HEK293 (cell line): ENCODE measurements around the gene TP73.
A peak's percentile ranks its signal among the peaks of the same experiment; 100 is the strongest.

Source experiments
- CTCF ChIA-PET: fragments of 350-600 bp; formaldehyde crosslinking; extraction: SDS; loops from one replicate; lab custom pipeline; 2021; ENCODE audit warnings: antibody characterized with exemption; lab: Yijun Ruan, JAX
- POLR2A ChIA-PET: fragments of 300-600 bp; formaldehyde crosslinking; extraction: SDS; loops from one replicate; lab custom pipeline; 2020; ENCODE audit warnings: antibody characterized with exemption, inconsistent platforms; lab: Yijun Ruan, JAX
- H3K27ac ChIP-seq: fragments of 200-500 bp; sonication (Bioruptor generic); 2 replicates; pipeline ENCODE4 v1.5.1; 2014; ENCODE audit warnings: low read depth, low read length, control low read depth, inconsistent platforms; ENCODE audit errors: extremely low read depth
- H3K36me3 ChIP-seq, 2 experiments: fragments of 200-500 bp in 1 of 2; sonication (Bioruptor generic) in 1 of 2; 1 replicate in 1 of 2; 2 replicates in 1 of 2; pipeline ENCODE4 v1.5.1; 2014 to 2017; ENCODE audit warnings: inconsistent platforms in 2 of 2, low read length in 2 of 2; ENCODE audit not compliant: control insufficient read depth in 2 of 2, insufficient read depth in 1 of 2
- H3K4me1 ChIP-seq: fragments of 200-500 bp; sonication (Bioruptor generic); 2 replicates; pipeline ENCODE4 v1.5.1; 2014; ENCODE audit warnings: mild to moderate bottlenecking, low read length, inconsistent platforms; ENCODE audit not compliant: control insufficient read depth, insufficient read depth
- H3K4me3 ChIP-seq: 2 replicates; pipeline ENCODE4 v1.5.1; 2011; ENCODE audit warnings: low read depth, mild to moderate bottlenecking, control low read depth, low read length, moderate library complexity
- H3K9me3 ChIP-seq: fragments of 200-500 bp; sonication (Bioruptor generic); 2 replicates; pipeline ENCODE4 v1.5.1; 2014; ENCODE audit warnings: low read depth, low read length, inconsistent platforms; ENCODE audit not compliant: control insufficient read depth, insufficient read depth
- GLI2 ChIP-seq: fragments of 450-650 bp; formaldehyde crosslinking; IDR thresholded peaks from 2 replicates; pipeline ENCODE4; 2017; ENCODE audit warnings: missing biosample characterization, missing genetic modification characterization, low read depth, borderline replicate concordance
- GLIS1 ChIP-seq: fragments of 450-650 bp; formaldehyde crosslinking; IDR thresholded peaks from 2 replicates; pipeline ENCODE4 v1.5.1; 2016; ENCODE audit warnings: missing biosample characterization, missing genetic modification characterization
- GLIS2 ChIP-seq: fragments of 450-650 bp; formaldehyde crosslinking; IDR thresholded peaks from 2 replicates; pipeline ENCODE4 v1.5.1; 2016; ENCODE audit warnings: missing biosample characterization, missing genetic modification characterization
- HOXA7 ChIP-seq: sonication (generic); formaldehyde crosslinking; IDR thresholded peaks from 2 replicates; pipeline ENCODE4 v1.8.1; 2022; ENCODE audit warnings: missing genetic modification reagents, borderline replicate concordance
- KLF7 ChIP-seq: fragments of 450-650 bp; formaldehyde crosslinking; IDR thresholded peaks from 2 replicates; pipeline ENCODE4 v1.5.1; 2016; ENCODE audit warnings: missing biosample characterization, missing genetic modification characterization, borderline replicate concordance
- PATZ1 ChIP-seq: fragments of 450-650 bp; formaldehyde crosslinking; IDR thresholded peaks from 2 replicates; pipeline ENCODE4 v1.5.1; 2016; ENCODE audit warnings: missing biosample characterization, missing genetic modification characterization
- PRDM10 ChIP-seq: fragments of 450-650 bp; formaldehyde crosslinking; IDR thresholded peaks from 2 replicates; pipeline ENCODE4 v1.5.1; 2016; ENCODE audit warnings: missing biosample characterization, missing genetic modification characterization
- SCRT2 ChIP-seq: fragments of 450-650 bp; formaldehyde crosslinking; IDR thresholded peaks from 2 replicates; pipeline ENCODE4 v1.5.1; 2016; ENCODE audit warnings: missing biosample characterization, missing genetic modification characterization
- SP7 ChIP-seq: fragments of 450-650 bp; formaldehyde crosslinking; IDR thresholded peaks from 2 replicates; pipeline ENCODE4 v1.5.1; 2016; ENCODE audit warnings: missing biosample characterization, missing genetic modification characterization
- ZBTB1 ChIP-seq: fragments of 450-650 bp; formaldehyde crosslinking; IDR thresholded peaks from 2 replicates; pipeline ENCODE4 v1.5.1; 2016; ENCODE audit warnings: missing biosample characterization, missing genetic modification characterization
- ZBTB21 ChIP-seq: fragments of 450-650 bp; formaldehyde crosslinking; IDR thresholded peaks from 2 replicates; pipeline ENCODE4 v1.5.1; 2017; ENCODE audit warnings: missing biosample characterization, missing genetic modification characterization
- ZNF132 ChIP-seq: fragments of 450-650 bp; formaldehyde crosslinking; IDR thresholded peaks from 2 replicates; pipeline ENCODE4 v1.5.1; 2017; ENCODE audit warnings: missing biosample characterization, missing genetic modification characterization, borderline replicate concordance
- ZNF155 ChIP-seq: fragments of 450-650 bp; formaldehyde crosslinking; IDR thresholded peaks from 2 replicates; pipeline ENCODE4 v1.5.1; 2016; ENCODE audit warnings: missing biosample characterization, missing genetic modification characterization
- ZNF449 ChIP-seq: fragments of 450-650 bp; formaldehyde crosslinking; IDR thresholded peaks from 2 replicates; pipeline ENCODE4 v1.5.1; 2017; ENCODE audit warnings: missing biosample characterization, mild to moderate bottlenecking, missing genetic modification characterization, moderate library complexity
- ZNF560 ChIP-seq: fragments of 450-650 bp; formaldehyde crosslinking; IDR thresholded peaks from 2 replicates; pipeline ENCODE4 v1.5.1; 2017; ENCODE audit warnings: missing biosample characterization, missing genetic modification characterization, borderline replicate concordance
- ZNF704 ChIP-seq: fragments of 450-650 bp; formaldehyde crosslinking; IDR thresholded peaks from 2 replicates; pipeline ENCODE4 v1.5.1; 2016; ENCODE audit warnings: missing biosample characterization, missing genetic modification characterization
- ZNF791 ChIP-seq: fragments of 450-650 bp; formaldehyde crosslinking; IDR thresholded peaks from 2 replicates; pipeline ENCODE4 v1.5.1; 2016; ENCODE audit warnings: missing biosample characterization, missing genetic modification characterization
- TF ChIP-seq, protein P1 (sequence below): fragments of 450-650 bp; formaldehyde crosslinking; IDR thresholded peaks from 2 replicates; pipeline ENCODE4 v1.5.1; 2016; ENCODE audit warnings: missing biosample characterization, missing genetic modification characterization

The TP73 gene

DNA sequence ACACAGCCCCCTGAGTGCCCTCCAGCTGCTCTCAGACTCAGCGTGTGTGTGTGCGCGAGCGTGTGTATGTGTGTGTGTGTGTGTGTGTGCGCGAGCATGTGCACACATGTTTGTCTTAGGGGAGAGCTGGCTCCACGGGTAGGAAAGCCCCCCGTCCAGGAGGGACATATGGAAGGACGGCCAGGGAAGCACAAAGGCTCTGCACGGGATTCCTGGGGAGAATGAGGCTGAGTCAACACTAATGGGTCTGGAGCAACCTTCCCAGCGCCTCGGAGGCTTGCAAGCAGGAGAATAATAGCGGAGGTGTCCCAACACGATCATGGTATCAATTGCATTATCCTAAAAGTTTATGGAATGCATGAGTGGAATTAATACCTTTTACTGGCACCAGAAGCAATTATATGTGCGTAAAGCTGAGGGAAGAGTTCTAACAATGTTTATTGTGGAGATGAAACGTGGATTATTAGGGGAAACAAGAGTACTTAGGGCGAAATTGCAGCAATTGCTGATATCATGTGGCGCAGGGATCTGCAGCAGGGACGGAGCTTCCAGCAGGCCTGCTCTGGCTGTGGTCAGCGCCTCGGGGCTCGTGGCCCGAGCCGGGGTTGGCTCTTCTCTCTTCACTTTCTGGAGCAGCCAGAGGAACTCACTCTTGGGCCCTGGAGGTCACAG lies 59.6 kb downstream of the TP73 start (continued):
- TF ChIP-seq ZNF560 (tag by site-specific recombination) (no peak), GLIS1 (tag by site-specific recombination) (peak; percentile 26; the same call in 1 of the 2 replicates), SP7 (tag by site-specific recombination) (peak; percentile 41; the same call in 1 of the 2 replicates)
- TF ChIP-seq, all 188 proteins: peak for 22

- Histone ChIP-seq H3K36me3 (peaks cover 0 to 29% of the 10 kb centered on the region in 2 experiments; a peak in 1 of 3 replicates), H3K4me3 (no peak overlapping the region), H3K27ac (no peak overlapping the region), H3K4me1 (no peaks in the 10 kb centered on the region), H3K9me3 (no peaks in the 10 kb centered on the region)
- TF ChIP-seq PATZ1 (tag by site-specific recombination): peak; percentile 52; the same call in 1 of the 2 replicates
- TF ChIP-seq GLIS2 (tag by site-specific recombination): peak; percentile 63
- peak; percentile 68 for TF ChIP-seq GLIS1 (tag by site-specific recombination)
- no peak for TF ChIP-seq ZBTB21
- TF ChIP-seq ZNF132: no peak
- no peak for TF ChIP-seq KLF7
- TF ChIP-seq ZNF449 (tag by site-specific recombination): 0 out of 2 replicates have a peak, but pooled peaks have one; percentile 16
- ChIA-PET POLR2A (no interaction called here), CTCF (interaction anchor here (1.3 kb wide), 1 partner anchor 18 kb away, joined by 4 read pairs; no protein-coding TSS in a partner anchor)
These were observed 60.5 kb downstream of the TP73 start for GRCh38 chr1:3712573-3713535.

DNA sequence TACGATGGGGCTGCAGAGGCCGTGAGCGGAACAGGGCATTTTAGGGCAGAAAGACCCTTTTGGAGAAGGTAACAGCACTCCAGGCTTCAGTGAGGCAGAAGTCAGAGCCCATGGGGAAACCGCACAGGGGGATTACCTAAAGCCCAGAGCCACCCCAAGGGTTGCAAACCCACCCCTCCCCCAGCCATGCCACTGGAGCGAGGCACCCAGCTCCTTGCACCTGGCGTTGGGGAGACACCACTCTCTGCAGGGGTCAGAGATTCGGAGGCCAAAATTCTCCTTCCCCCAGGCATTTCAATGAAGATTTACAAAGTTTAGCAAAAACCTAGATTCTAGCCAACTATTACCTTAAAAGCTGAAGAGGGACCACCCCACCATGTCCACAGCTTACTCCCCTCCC lies 61.5 kb downstream of the TP73 start:
- Histone ChIP-seq H3K4me1 (no peaks in the 10 kb centered on the region), H3K27ac (no peak overlapping the region), H3K9me3 (no peaks in the 10 kb centered on the region), H3K36me3 (peaks cover 0 to 21% of the 10 kb centered on the region in 2 experiments; a peak in 1 of 3 replicates), H3K4me3 (no peak overlapping the region)
- CTCF ChIA-PET: interaction anchor here (1.3 kb wide), 1 partner anchor 11 kb away, joined by 5 read pairs; no protein-coding TSS in a partner anchor
- POLR2A ChIA-PET: interaction anchor here (0.7 kb wide), 1 partner anchor 74 kb away, joined by 3 read pairs; no protein-coding TSS in a partner anchor
- TF ChIP-seq ZNF704 (no peak), HOXA7 (no peak), ZBTB1 (tag by site-specific recombination) (no peak), ZNF791 (tag by site-specific recombination) (no peak), PRDM10 (tag by site-specific recombination) (peak; percentile 49), ZNF155 (tag by site-specific recombination) (no peak), SCRT2 (no peak), GLI2 (tag by site-specific recombination) (no peak)
- TF ChIP-seq, protein P1, sequence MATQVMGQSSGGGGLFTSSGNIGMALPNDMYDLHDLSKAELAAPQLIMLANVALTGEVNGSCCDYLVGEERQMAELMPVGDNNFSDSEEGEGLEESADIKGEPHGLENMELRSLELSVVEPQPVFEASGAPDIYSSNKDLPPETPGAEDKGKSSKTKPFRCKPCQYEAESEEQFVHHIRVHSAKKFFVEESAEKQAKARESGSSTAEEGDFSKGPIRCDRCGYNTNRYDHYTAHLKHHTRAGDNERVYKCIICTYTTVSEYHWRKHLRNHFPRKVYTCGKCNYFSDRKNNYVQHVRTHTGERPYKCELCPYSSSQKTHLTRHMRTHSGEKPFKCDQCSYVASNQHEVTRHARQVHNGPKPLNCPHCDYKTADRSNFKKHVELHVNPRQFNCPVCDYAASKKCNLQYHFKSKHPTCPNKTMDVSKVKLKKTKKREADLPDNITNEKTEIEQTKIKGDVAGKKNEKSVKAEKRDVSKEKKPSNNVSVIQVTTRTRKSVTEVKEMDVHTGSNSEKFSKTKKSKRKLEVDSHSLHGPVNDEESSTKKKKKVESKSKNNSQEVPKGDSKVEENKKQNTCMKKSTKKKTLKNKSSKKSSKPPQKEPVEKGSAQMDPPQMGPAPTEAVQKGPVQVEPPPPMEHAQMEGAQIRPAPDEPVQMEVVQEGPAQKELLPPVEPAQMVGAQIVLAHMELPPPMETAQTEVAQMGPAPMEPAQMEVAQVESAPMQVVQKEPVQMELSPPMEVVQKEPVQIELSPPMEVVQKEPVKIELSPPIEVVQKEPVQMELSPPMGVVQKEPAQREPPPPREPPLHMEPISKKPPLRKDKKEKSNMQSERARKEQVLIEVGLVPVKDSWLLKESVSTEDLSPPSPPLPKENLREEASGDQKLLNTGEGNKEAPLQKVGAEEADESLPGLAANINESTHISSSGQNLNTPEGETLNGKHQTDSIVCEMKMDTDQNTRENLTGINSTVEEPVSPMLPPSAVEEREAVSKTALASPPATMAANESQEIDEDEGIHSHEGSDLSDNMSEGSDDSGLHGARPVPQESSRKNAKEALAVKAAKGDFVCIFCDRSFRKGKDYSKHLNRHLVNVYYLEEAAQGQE (tag by site-specific recombination): no peak
